Measurements from ENCODE around the gene MLLT6.

- TF ChIP-seq PKNOX1 (IDR thresholded peaks at IDR 0.05) (no peak), MEF2A (IDR thresholded peaks at IDR 0.05; ENCODE audit: insufficient read depth, low read depth, low read length) (no peak), BCLAF1 (IDR thresholded peaks at IDR 0.05) (no peak), EZH2 (IDR thresholded peaks at IDR 0.05; ENCODE audit: borderline replicate concordance, control insufficient read depth, low read depth, low read length) (no peak), CTCF (IDR thresholded peaks at IDR 0.05 in 2 of 3, conservative IDR thresholded peaks at IDR 0.05 in 1 of 3; ENCODE audit: control insufficient read depth in 2 of 3, extremely low read depth in 1 of 3, insufficient read depth in 1 of 3, low read depth in 3 of 3, low read length in 3 of 3) (no peak), TAF1 (IDR thresholded peaks at IDR 0.05; ENCODE audit: borderline replicate concordance, low read depth, low read length) (no peak), TARDBP (IDR thresholded peaks at IDR 0.05; ENCODE audit: borderline replicate concordance) (no peak), MXI1 (IDR thresholded peaks at IDR 0.05; ENCODE audit: low read depth, low read length) (no peak), IKZF2 (IDR thresholded peaks at IDR 0.05) (no peak), POLR2AphosphoS5 (IDR thresholded peaks at IDR 0.05; ENCODE audit: low read length) (no peak), CBX5 (IDR thresholded peaks at IDR 0.05; ENCODE audit: low read depth) (no peak), ZBTB11 (CRISPR knock-in tag; IDR thresholded peaks at IDR 0.05) (no peak)
Measured at GRCh38 chr17:38738686-38739085, 33.6 kb downstream of the MLLT6 start.
